22Rv1 (cell line): ENCODE results near the gene RBX1.

Experiments used
- H3K27ac ChIP-seq: fragments of 450-650 bp; 2 replicates; pipeline ENCODE4 v1.5.1; 2017
- CTCF ChIP-seq: fragments of 450-650 bp; IDR thresholded peaks from 2 replicates; pipeline ENCODE4 v1.5.1; 2017; ENCODE audit warnings: mild to moderate bottlenecking
- ZFX ChIP-seq: fragments of 450-650 bp; IDR thresholded peaks from 2 replicates; pipeline ENCODE4 v1.6.1; 2017; ENCODE audit warnings: antibody characterized with exemption, borderline replicate concordance

RBX1 gene

GRCh38 chr22:40922484-40923303 lies 28.5 kb upstream of the RBX1 start:
- TF ChIP-seq ZFX (no peak), CTCF (peak; percentile 84)
- no peak overlapping the region for H3K27ac ChIP-seq

GRCh38 chr22:40928657-40929056 lies 22.5 kb upstream of the RBX1 start:
- TF ChIP-seq CTCF, result no peak
- no peak for TF ChIP-seq ZFX
- no peak overlapping the region for H3K27ac ChIP-seq

- TF ChIP-seq ZFX, result no peak
- no peak for TF ChIP-seq CTCF
- H3K27ac ChIP-seq, result no peak overlapping the region
Measured at GRCh38 chr22:40932396-40932795, 18.8 kb upstream of the RBX1 start.

- TF ChIP-seq ZFX (no peak), CTCF (no peak)
- H3K27ac ChIP-seq, result no peak overlapping the region
Measured at GRCh38 chr22:40939202-40939601, 12.0 kb upstream of the RBX1 start.

- peak overlapping the region; percentile 80 for H3K27ac ChIP-seq
- TF ChIP-seq ZFX (no peak), CTCF (no peak)
Measured at GRCh38 chr22:40951795-40952605, 822 bp downstream of the RBX1 start.

GRCh38 chr22:40953471-40953870 lies 2.3 kb downstream of the RBX1 start:
- no peak overlapping the region for H3K27ac ChIP-seq
- TF ChIP-seq ZFX (no peak), CTCF (no peak)

GRCh38 chr22:40954113-40954512 lies 2.9 kb downstream of the RBX1 start:
- H3K27ac ChIP-seq, result no peak overlapping the region
- no peak for TF ChIP-seq CTCF
- TF ChIP-seq ZFX, result no peak
